AG04450 (cell line): Measurements from ENCODE around the gene CMPK1. TPM values are rescaled to one million over a fixed set of nuclear protein-coding genes. Genes with fewer than 3 reads are reported as not detected.

Experiments used
- CTCF ChIA-PET: fragments of 300-600, 350-600 bp; formaldehyde crosslinking; extraction: SDS; loops from one replicate; lab custom pipeline; 2022; ENCODE audit warnings: antibody characterized with exemption, inconsistent platforms; lab: Charles Lee
- POLR2A ChIA-PET: fragments of 350-600 bp; formaldehyde crosslinking; extraction: SDS; loops from one replicate; lab custom pipeline; 2021; ENCODE audit warnings: antibody characterized with exemption, inconsistent platforms; lab: Yijun Ruan, JAX
- DNase-seq: peaks from one replicate; pipeline ENCODE4 v3.0.0-alpha.2; 2011; ENCODE audit warnings: low read depth, low spot score
- H3K27ac ChIP-seq: one replicate; pipeline ENCODE4 v1.5.1; 2012; ENCODE audit warnings: low read depth, low read length, control low read depth
- H3K27me3 ChIP-seq: one replicate; pipeline ENCODE4 v1.6.0; 2012; ENCODE audit warnings: low read length; ENCODE audit not compliant: control insufficient read depth, insufficient read depth
- H3K4me3 ChIP-seq: 2 replicates; pipeline ENCODE4 v1.5.1; 2011; ENCODE audit warnings: mild to moderate bottlenecking, low read depth, low read length, control low read depth
- H3K9me3 ChIP-seq: 2 replicates; pipeline ENCODE4 v1.5.1; 2012; ENCODE audit warnings: low read length; ENCODE audit not compliant: control insufficient read depth, insufficient read depth
- polyA plus RNA-seq: library from polyadenylated mRNA; depleted of rRNA; stranded (reverse); fragments of >200 nt; gene quantifications from 2 replicates; pipeline ENCODE4 v1.2.3, GENCODE V29; 2011; rRNA removed
- TF ChIP-seq, protein P1 (sequence below): IDR thresholded peaks from 2 replicates; pipeline ENCODE4 v1.5.1; 2011; ENCODE audit warnings: low read depth, low read length, control low read depth, inconsistent platforms

The CMPK1 gene
- polyA plus RNA-seq, 1 experiment = 68.7 TPM

DNA sequence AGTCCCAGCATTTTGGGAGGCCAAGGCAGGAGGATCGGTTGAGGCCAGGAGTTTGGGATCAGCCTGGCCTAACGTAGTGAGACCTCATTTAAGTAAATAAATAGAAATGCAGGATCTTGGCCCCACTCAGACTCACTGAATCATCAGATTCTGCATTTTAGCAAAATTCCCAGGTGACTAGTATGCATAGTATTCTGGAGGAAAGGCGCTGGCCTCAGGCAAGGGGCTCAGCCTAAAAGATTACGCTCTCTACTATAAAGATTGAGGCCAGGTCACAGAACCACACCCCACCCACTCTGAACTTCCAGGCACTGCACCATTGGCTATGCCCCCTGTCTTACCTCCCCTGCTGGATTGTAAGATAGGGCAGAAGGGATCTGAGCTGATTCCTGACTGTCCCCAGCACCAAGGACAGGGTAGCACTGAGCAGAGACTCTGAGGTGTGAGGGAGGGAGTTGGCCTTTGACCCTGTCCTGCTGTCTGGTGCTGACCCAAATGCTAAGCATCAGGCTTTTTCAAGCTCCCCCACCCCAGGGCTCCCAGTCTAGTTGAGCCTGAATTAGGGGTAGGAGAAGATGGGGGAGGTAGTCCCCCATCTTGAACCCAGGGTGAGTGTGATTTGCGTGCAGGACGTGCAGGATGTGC, 85.2 kb downstream of the CMPK1 start:
- TF ChIP-seq, protein P1, sequence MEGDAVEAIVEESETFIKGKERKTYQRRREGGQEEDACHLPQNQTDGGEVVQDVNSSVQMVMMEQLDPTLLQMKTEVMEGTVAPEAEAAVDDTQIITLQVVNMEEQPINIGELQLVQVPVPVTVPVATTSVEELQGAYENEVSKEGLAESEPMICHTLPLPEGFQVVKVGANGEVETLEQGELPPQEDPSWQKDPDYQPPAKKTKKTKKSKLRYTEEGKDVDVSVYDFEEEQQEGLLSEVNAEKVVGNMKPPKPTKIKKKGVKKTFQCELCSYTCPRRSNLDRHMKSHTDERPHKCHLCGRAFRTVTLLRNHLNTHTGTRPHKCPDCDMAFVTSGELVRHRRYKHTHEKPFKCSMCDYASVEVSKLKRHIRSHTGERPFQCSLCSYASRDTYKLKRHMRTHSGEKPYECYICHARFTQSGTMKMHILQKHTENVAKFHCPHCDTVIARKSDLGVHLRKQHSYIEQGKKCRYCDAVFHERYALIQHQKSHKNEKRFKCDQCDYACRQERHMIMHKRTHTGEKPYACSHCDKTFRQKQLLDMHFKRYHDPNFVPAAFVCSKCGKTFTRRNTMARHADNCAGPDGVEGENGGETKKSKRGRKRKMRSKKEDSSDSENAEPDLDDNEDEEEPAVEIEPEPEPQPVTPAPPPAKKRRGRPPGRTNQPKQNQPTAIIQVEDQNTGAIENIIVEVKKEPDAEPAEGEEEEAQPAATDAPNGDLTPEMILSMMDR = no peak
- peaks cover 43% of the 10 kb centered on the region for H3K27me3 ChIP-seq
- no peak for DNase-seq
- ChIA-PET CTCF (interaction anchor here (1.3 to 9.9 kb wide), 5 partner anchors 12 to 307 kb away, joined by 4 to 96 read pairs (median 23); partner anchors contain the start of gene FOXD2), POLR2A (interaction anchor here (0.6 kb wide), 1 partner anchor 15 kb away, joined by 4 read pairs; no protein-coding TSS in a partner anchor)
- no peak overlapping the region for H3K27ac ChIP-seq
- no peak overlapping the region for H3K4me3 ChIP-seq
- no peaks in the 10 kb centered on the region for H3K9me3 ChIP-seq

DNA sequence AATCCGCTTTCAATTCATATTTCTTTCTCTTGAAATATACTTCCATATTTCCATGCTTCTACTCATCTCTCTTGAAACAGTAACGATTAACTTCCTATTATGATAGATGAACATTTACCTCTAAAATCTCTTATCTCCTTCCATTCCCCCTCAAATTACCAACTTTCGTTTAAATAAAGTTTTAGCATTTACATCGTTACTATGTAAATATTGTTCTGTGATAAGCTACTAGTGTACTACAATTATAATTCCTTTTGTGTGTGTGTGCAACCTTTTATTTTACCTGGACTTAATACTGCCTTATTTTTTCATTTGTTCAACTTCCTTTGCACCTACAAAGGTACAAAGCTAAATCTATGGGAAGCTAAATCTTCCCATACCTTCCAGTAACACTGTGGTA, 87.0 kb downstream of the CMPK1 start:
- ChIA-PET POLR2A (no interaction called here), CTCF (interaction anchor here (0.6 to 9.9 kb wide), 10 partner anchors 8 to 306 kb away, joined by 3 to 96 read pairs (median 6); partner anchors contain the start of gene FOXD2)
- no peak for DNase-seq
- peaks cover 32% of the 10 kb centered on the region for H3K27me3 ChIP-seq
- H3K27ac ChIP-seq = no peak overlapping the region
- H3K9me3 ChIP-seq = no peaks in the 10 kb centered on the region
- TF ChIP-seq, protein P1 = no peak
- no peak overlapping the region for H3K4me3 ChIP-seq

DNA sequence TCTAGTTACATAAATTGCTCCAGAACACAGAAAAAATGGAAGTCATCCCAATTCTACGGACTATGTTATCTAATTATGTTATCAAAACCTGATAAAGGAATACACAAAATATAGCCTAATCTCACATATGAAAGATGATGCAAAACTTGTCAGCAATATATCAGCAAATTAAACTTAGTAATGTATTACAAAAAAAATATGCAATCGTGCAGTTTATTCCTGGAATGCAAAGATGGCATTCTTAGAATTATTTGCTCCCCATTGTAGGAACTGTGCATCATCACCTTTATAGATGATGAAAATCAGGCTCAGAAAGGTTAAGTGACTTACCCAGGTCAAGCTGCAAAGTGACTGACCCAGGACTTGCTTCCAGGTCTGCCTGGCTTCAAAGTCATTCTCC, 90.3 kb downstream of the CMPK1 start:
- TF ChIP-seq, protein P1 = no peak
- H3K9me3 ChIP-seq = no peaks in the 10 kb centered on the region
- DNase-seq = no peak
- ChIA-PET CTCF (interaction anchor here (0.7 to 9.9 kb wide), 12 partner anchors 8 to 302 kb away, joined by 3 to 96 read pairs (median 6); partner anchors contain the start of gene FOXD2), POLR2A (no interaction called here)
- peaks cover 7% of the 10 kb centered on the region for H3K27me3 ChIP-seq
- H3K27ac ChIP-seq = no peak overlapping the region
- no peak overlapping the region for H3K4me3 ChIP-seq

DNA sequence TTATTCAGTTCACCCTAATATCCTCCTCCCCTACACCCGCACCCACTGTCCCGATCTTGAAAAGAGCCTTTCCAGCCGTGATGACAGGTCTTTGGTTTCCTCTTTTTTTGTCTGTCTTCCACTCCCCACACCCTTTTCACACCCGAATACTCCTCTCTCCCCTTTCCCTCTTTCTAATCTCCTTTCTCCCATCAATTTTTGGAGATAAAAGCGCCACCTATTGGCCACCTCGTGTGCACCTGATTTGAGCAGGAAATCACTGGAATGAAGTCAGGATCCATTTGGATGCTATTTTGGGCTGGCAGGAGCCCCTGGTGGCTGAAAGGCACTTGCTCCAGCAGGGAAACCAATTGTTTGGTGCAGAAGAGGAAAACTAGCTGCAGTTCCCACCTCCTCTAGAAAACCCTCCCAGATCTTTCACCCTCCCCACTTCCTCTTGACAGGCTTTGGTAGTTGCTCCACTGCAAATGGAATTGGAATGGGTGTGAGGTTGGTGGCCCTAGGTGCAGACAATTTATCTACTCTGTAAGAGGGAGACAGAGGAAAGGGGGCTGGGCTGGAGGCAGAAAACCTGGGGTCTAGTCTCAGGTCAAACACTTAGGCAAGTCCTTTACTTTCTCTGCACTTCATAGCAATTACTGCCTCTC, 90.9 kb downstream of the CMPK1 start:
- Histone ChIP-seq H3K27ac (no peak overlapping the region), H3K9me3 (no peaks in the 10 kb centered on the region), H3K27me3 (peaks cover 1% of the 10 kb centered on the region), H3K4me3 (no peak overlapping the region)
- TF ChIP-seq, protein P1 = peak; percentile 91
- POLR2A ChIA-PET = interaction anchor here (0.6 kb wide), 1 partner anchor 134 kb away, joined by 4 read pairs; no protein-coding TSS in a partner anchor
- DNase-seq = no peak
- CTCF ChIA-PET = interaction anchor here (0.5 to 9.9 kb wide), 24 partner anchors 8 to 303 kb away, joined by 3 to 96 read pairs (median 5); partner anchors contain the start of gene FOXD2

Other genes with a start within 250 kb of the CMPK1 start
- gene CYP4A22, start 196.3 kb upstream of the CMPK1 start, polyA plus RNA-seq = not detected in 2 replicates
- gene PDZK1IP1, start 143.8 kb upstream of the CMPK1 start, polyA plus RNA-seq = not detected in 2 replicates
- not detected in 2 replicates for gene TAL1, start 101.6 kb upstream of the CMPK1 start, polyA plus RNA-seq
- gene STIL, start 19.6 kb upstream of the CMPK1 start, polyA plus RNA-seq = 3.5 and 6.4 TPM in 2 replicates
- not detected in 2 replicates for gene FOXE3, start 82.5 kb downstream of the CMPK1 start, polyA plus RNA-seq
- 0.01 TPM in 1 of 2 replicates, not detected in the other for gene FOXD2, start 104.3 kb downstream of the CMPK1 start, polyA plus RNA-seq